ENCODE results near the gene THG1L.

THG1L gene

GRCh38 chr5:157766902-157767301, 35.7 kb downstream of the THG1L start:
- TF ChIP-seq CTCF (IDR thresholded peaks at IDR 0.05; ENCODE audit: low read depth, low read length) (no peak), EZH2phosphoT487 (IDR thresholded peaks at IDR 0.05; ENCODE audit: low read depth) (no peak)
- no peaks in the 10 kb centered on the region for H3K79me2 ChIP-seq (ENCODE audit: low read length)
- H3K27ac ChIP-seq (ENCODE audit: low read length), result no peak overlapping the region
- no peak overlapping the region for H3K4me2 ChIP-seq (ENCODE audit: low read length)
- no peaks in the 10 kb centered on the region for H4K20me1 ChIP-seq (ENCODE audit: insufficient read depth, low read length)
- H3K4me1 ChIP-seq (ENCODE audit: low read length), result no peaks in the 10 kb centered on the region
- H3K36me3 ChIP-seq (replicated peaks; ENCODE audit: low read depth, low read length), result no peaks in the 10 kb centered on the region
- no peaks in the 10 kb centered on the region for H3K9me3 ChIP-seq (ENCODE audit: insufficient read depth, low read length)
- H2AFZ ChIP-seq (ENCODE audit: low read depth, low read length), result no peak overlapping the region
- H3K9ac ChIP-seq (ENCODE audit: low read length), result no peak overlapping the region
- H3K4me3 ChIP-seq (ENCODE audit: low read length), result no peak overlapping the region
- no peaks in the 10 kb centered on the region for H3K27me3 ChIP-seq (ENCODE audit: low read depth, low read length)

- no peaks in the 10 kb centered on the region for H4K20me1 ChIP-seq (ENCODE audit: insufficient read depth, low read length)
- H3K4me3 ChIP-seq (ENCODE audit: low read length), result no peak overlapping the region
- no peaks in the 10 kb centered on the region for H3K79me2 ChIP-seq (ENCODE audit: low read length)
- H3K4me1 ChIP-seq (ENCODE audit: low read length), result no peaks in the 10 kb centered on the region
- no peaks in the 10 kb centered on the region for H3K9me3 ChIP-seq (ENCODE audit: insufficient read depth, low read length)
- H3K4me2 ChIP-seq (ENCODE audit: low read length), result no peak overlapping the region
- no peak overlapping the region for H2AFZ ChIP-seq (ENCODE audit: low read depth, low read length)
- no peak overlapping the region for H3K9ac ChIP-seq (ENCODE audit: low read length)
- H3K27me3 ChIP-seq (ENCODE audit: low read depth, low read length), result no peaks in the 10 kb centered on the region
- TF ChIP-seq EZH2phosphoT487 (IDR thresholded peaks at IDR 0.05; ENCODE audit: low read depth), result no peak
- TF ChIP-seq CTCF (IDR thresholded peaks at IDR 0.05; ENCODE audit: low read depth, low read length), result no peak
- H3K27ac ChIP-seq (ENCODE audit: low read length), result no peak overlapping the region
- no peaks in the 10 kb centered on the region for H3K36me3 ChIP-seq (replicated peaks; ENCODE audit: low read depth, low read length)
These were observed 36.5 kb downstream of the THG1L start for GRCh38 chr5:157767689-157768088.

GRCh38 chr5:157770665-157771064, 39.4 kb downstream of the THG1L start:
- no peaks in the 10 kb centered on the region for H4K20me1 ChIP-seq (ENCODE audit: insufficient read depth, low read length)
- H3K27ac ChIP-seq (ENCODE audit: low read length), result no peak overlapping the region
- no peaks in the 10 kb centered on the region for H3K9me3 ChIP-seq (ENCODE audit: insufficient read depth, low read length)
- no peak overlapping the region for H2AFZ ChIP-seq (ENCODE audit: low read depth, low read length)
- H3K4me2 ChIP-seq (ENCODE audit: low read length), result no peak overlapping the region
- H3K4me1 ChIP-seq (ENCODE audit: low read length), result no peaks in the 10 kb centered on the region
- no peak overlapping the region for H3K4me3 ChIP-seq (ENCODE audit: low read length)
- no peaks in the 10 kb centered on the region for H3K27me3 ChIP-seq (ENCODE audit: low read depth, low read length)
- H3K79me2 ChIP-seq (ENCODE audit: low read length), result no peaks in the 10 kb centered on the region
- H3K9ac ChIP-seq (ENCODE audit: low read length), result no peak overlapping the region
- TF ChIP-seq CTCF (IDR thresholded peaks at IDR 0.05; ENCODE audit: low read depth, low read length) (no peak), EZH2phosphoT487 (IDR thresholded peaks at IDR 0.05; ENCODE audit: low read depth) (no peak)
- no peaks in the 10 kb centered on the region for H3K36me3 ChIP-seq (replicated peaks; ENCODE audit: low read depth, low read length)

- Histone ChIP-seq H3K4me3 (ENCODE audit: low read length) (no peak overlapping the region), H3K4me2 (ENCODE audit: low read length) (no peak overlapping the region), H4K20me1 (ENCODE audit: insufficient read depth, low read length) (no peaks in the 10 kb centered on the region), H2AFZ (ENCODE audit: low read depth, low read length) (no peak overlapping the region), H3K27ac (ENCODE audit: low read length) (no peak overlapping the region), H3K9ac (ENCODE audit: low read length) (no peak overlapping the region), H3K79me2 (ENCODE audit: low read length) (no peaks in the 10 kb centered on the region), H3K27me3 (ENCODE audit: low read depth, low read length) (no peaks in the 10 kb centered on the region), H3K9me3 (ENCODE audit: insufficient read depth, low read length) (no peaks in the 10 kb centered on the region), H3K4me1 (ENCODE audit: low read length) (no peaks in the 10 kb centered on the region), H3K36me3 (replicated peaks; ENCODE audit: low read depth, low read length) (no peaks in the 10 kb centered on the region)
- TF ChIP-seq CTCF (IDR thresholded peaks at IDR 0.05; ENCODE audit: low read depth, low read length) (no peak), EZH2phosphoT487 (IDR thresholded peaks at IDR 0.05; ENCODE audit: low read depth) (no peak)
These were observed 40.9 kb downstream of the THG1L start for GRCh38 chr5:157772127-157772526.

Data from OCI-LY3 (cell line).